Islet of Langerhans (tissue), 1 donor: ENCODE data around the gene FUT6.
"Not testable (repeated sequence)": the region's sequence is repeated elsewhere in the genome, so short reads cannot be mapped to it uniquely, and the experiment has no call there.

ENCODE experiments used
- FAIRE-seq: peaks from one replicate; lab custom pipeline; 2011; peaks lifted over from hg19 to GRCh38; lab: Jason Lieb, UNC

The FUT6 gene

GRCh38 chr19:5785423-5785822, 54.1 kb downstream of the FUT6 start:
- FAIRE-seq, result no peak

- FAIRE-seq, result no peak
Measured at GRCh38 chr19:5784581-5785147, 54.8 kb downstream of the FUT6 start, which contains the start of gene PRR22. Gene PRR22, minus strand, starts transcription at chr19:5784746. Its CDS starts 86 bp downstream, at chr19:5784660.

GRCh38 chr19:5782945-5783919, 56.3 kb downstream of the FUT6 start:
- no peak for FAIRE-seq

GRCh38 chr19:5782322-5782721, 57.2 kb downstream of the FUT6 start:
- no peak for FAIRE-seq

- FAIRE-seq, result not testable (repeated sequence)
Measured at GRCh38 chr19:5780916-5781315, 58.6 kb downstream of the FUT6 start.
